Neural progenitor cell (in vitro differentiated cells): Measurements from ENCODE around the gene CA12.

Source experiments
- CTCF ChIP-seq: fragments of 200-600 bp; sonication (generic); IDR thresholded peaks from 2 replicates; pipeline ENCODE4 v1.5.1; 2017; ENCODE audit warnings: antibody characterized with exemption, mild to moderate bottlenecking
- EZH2 ChIP-seq: fragments of 200-600 bp; sonication (generic); IDR thresholded peaks from 2 replicates; pipeline ENCODE4 v1.6.1; 2017; ENCODE audit warnings: antibody characterized with exemption, mild to moderate bottlenecking, moderate library complexity
- EZH2phosphoT487 ChIP-seq: fragments of 200-600 bp; sonication (generic); IDR thresholded peaks from 2 replicates; pipeline ENCODE4 v1.6.1; 2017; ENCODE audit warnings: antibody characterized with exemption

- TF ChIP-seq CTCF, result no peak
- no peak for TF ChIP-seq EZH2phosphoT487
- TF ChIP-seq EZH2, result no peak
Observed at GRCh38 chr15:63362196-63362595, 19.4 kb downstream of the CA12 start.
